Stomach smooth muscle (tissue), 2 donors: ENCODE results near the gene YPEL1.
"Not testable (repeated sequence)": the region's sequence is repeated elsewhere in the genome, so short reads cannot be mapped to it uniquely, and the experiment has no call there.

ENCODE experiments used
- H3K27ac ChIP-seq: one replicate; pipeline ENCODE4 v1.7.0; 2013; ENCODE audit warnings: mild to moderate bottlenecking, low read length, inconsistent platforms
- H3K27me3 ChIP-seq, 2 donors: one replicate each; pipeline ENCODE4 v1.7.0; 2013; ENCODE audit warnings: low read length in 2 of 2; ENCODE audit not compliant: insufficient read depth in 2 of 2, control insufficient read depth in 1 of 2
- H3K36me3 ChIP-seq, 2 donors: one replicate each; pipeline ENCODE4 v1.7.0; 2013; ENCODE audit warnings: low read length in 2 of 2; ENCODE audit not compliant: control insufficient read depth in 2 of 2, insufficient read depth in 2 of 2
- H3K4me1 ChIP-seq: one replicate; pipeline ENCODE4 v1.7.0; 2013; ENCODE audit warnings: low read length; ENCODE audit not compliant: control insufficient read depth, insufficient read depth
- H3K4me3 ChIP-seq, 2 donors: one replicate each; pipeline ENCODE4 v1.7.0; 2013; ENCODE audit warnings: low read length in 2 of 2
- H3K9ac ChIP-seq, 2 donors: one replicate each; pipeline ENCODE4 v1.7.0; 2013; ENCODE audit warnings: low read length in 2 of 2, mild to moderate bottlenecking in 1 of 2
- H3K9me3 ChIP-seq, 2 donors: one replicate each; pipeline ENCODE4 v1.7.0; 2013; ENCODE audit warnings: low read length in 2 of 2; ENCODE audit not compliant: control insufficient read depth in 2 of 2
- donor health status: healthy.
- donor health status: Pancreatic carcinoma.

Gene YPEL1

GRCh38 chr22:21721195-21721852 lies 14.3 kb downstream of the YPEL1 start:
- H3K4me1 ChIP-seq, H3K27me3 ChIP-seq, H3K9me3 ChIP-seq, H3K4me3 ChIP-seq, H3K36me3 ChIP-seq, H3K9ac ChIP-seq, H3K27ac ChIP-seq: not testable (repeated sequence)

- not testable (repeated sequence) for H3K36me3 ChIP-seq, H3K9ac ChIP-seq, H3K4me3 ChIP-seq, H3K27ac ChIP-seq, H3K4me1 ChIP-seq, H3K27me3 ChIP-seq, H3K9me3 ChIP-seq
These were observed 15.3 kb downstream of the YPEL1 start for GRCh38 chr22:21720191-21720859.

- H3K9me3 ChIP-seq, result no peaks in the 10 kb centered on the region
- no peak overlapping the region for H3K4me3 ChIP-seq
- H3K27ac ChIP-seq, result no peak overlapping the region
- H3K4me1 ChIP-seq, result no peaks in the 10 kb centered on the region
- no peaks in the 10 kb centered on the region for H3K27me3 ChIP-seq
- H3K9ac ChIP-seq, result no peak overlapping the region
- no peaks in the 10 kb centered on the region for H3K36me3 ChIP-seq
These were observed 16.6 kb downstream of the YPEL1 start for GRCh38 chr22:21719024-21719423.

GRCh38 chr22:21718499-21718898 lies 17.1 kb downstream of the YPEL1 start:
- H3K4me3 ChIP-seq, result no peak overlapping the region
- H3K36me3 ChIP-seq, result no peaks in the 10 kb centered on the region
- no peaks in the 10 kb centered on the region for H3K9me3 ChIP-seq
- H3K27me3 ChIP-seq, result no peaks in the 10 kb centered on the region
- H3K27ac ChIP-seq, result no peak overlapping the region
- H3K4me1 ChIP-seq, result peaks cover 4% of the 10 kb centered on the region
- no peak overlapping the region for H3K9ac ChIP-seq

- not testable (repeated sequence) for H3K27me3 ChIP-seq, H3K27ac ChIP-seq, H3K9ac ChIP-seq, H3K9me3 ChIP-seq, H3K36me3 ChIP-seq, H3K4me3 ChIP-seq
- H3K4me1 ChIP-seq, result peaks cover 11% of the 10 kb centered on the region
These were observed 19.0 kb downstream of the YPEL1 start for GRCh38 chr22:21716395-21717122.

- peaks cover 0 to 5% of the 10 kb centered on the region in 2 donors for H3K36me3 ChIP-seq
- no peak overlapping the region for H3K9ac ChIP-seq
- H3K27me3 ChIP-seq, result no peaks in the 10 kb centered on the region
- no peak overlapping the region for H3K4me3 ChIP-seq
- H3K4me1 ChIP-seq, result peaks cover 11% of the 10 kb centered on the region
- no peaks in the 10 kb centered on the region for H3K9me3 ChIP-seq
- no peak overlapping the region for H3K27ac ChIP-seq
These were observed 20.8 kb downstream of the YPEL1 start for GRCh38 chr22:21714786-21715185.

GRCh38 chr22:21714059-21714770 lies 21.4 kb downstream of the YPEL1 start:
- Histone ChIP-seq H3K4me1 (peaks cover 11% of the 10 kb centered on the region), H3K4me3 (no peak overlapping the region), H3K27ac (no peak overlapping the region), H3K27me3 (no peaks in the 10 kb centered on the region), H3K9me3 (no peaks in the 10 kb centered on the region), H3K9ac (no peak overlapping the region), H3K36me3 (peaks cover 0 to 8% of the 10 kb centered on the region in 2 donors)

GRCh38 chr22:21713428-21714058 lies 22.1 kb downstream of the YPEL1 start:
- Histone ChIP-seq H3K27me3 (no peaks in the 10 kb centered on the region), H3K4me1 (peaks cover 11% of the 10 kb centered on the region), H3K9me3 (no peaks in the 10 kb centered on the region), H3K9ac (peak overlapping the region; percentile 26 to 42), H3K36me3 (peaks cover 0 to 8% of the 10 kb centered on the region in 2 donors), H3K4me3 (peak overlapping the region; percentile 57 to 70), H3K27ac (no peak overlapping the region)

GRCh38 chr22:21712751-21713427 lies 22.7 kb downstream of the YPEL1 start:
- H3K4me3 ChIP-seq, result peak overlapping the region; percentile 57 to 70

GRCh38 chr22:21711851-21712250 lies 23.7 kb downstream of the YPEL1 start:
- H3K4me3 ChIP-seq, result no peak overlapping the region
- H3K36me3 ChIP-seq, result peaks cover 0 to 8% of the 10 kb centered on the region in 2 donors
- peaks cover 16% of the 10 kb centered on the region for H3K4me1 ChIP-seq
- H3K9me3 ChIP-seq, result no peaks in the 10 kb centered on the region
- H3K27ac ChIP-seq, result no peak overlapping the region
- H3K27me3 ChIP-seq, result no peaks in the 10 kb centered on the region
- no peak overlapping the region for H3K9ac ChIP-seq

More at GRCh38 chr22:21712751-21713427, 22.7 kb downstream of the YPEL1 start:
- no peaks in the 10 kb centered on the region for H3K27me3 ChIP-seq
- no peak overlapping the region for H3K27ac ChIP-seq
- H3K9ac ChIP-seq, result peak overlapping the region; percentile 26 to 42
- H3K4me1 ChIP-seq, result peaks cover 13% of the 10 kb centered on the region
- H3K36me3 ChIP-seq, result peaks cover 0 to 8% of the 10 kb centered on the region in 2 donors
- H3K9me3 ChIP-seq, result no peaks in the 10 kb centered on the region
